GM12878 (cell line): ENCODE measurements around the gene CELSR1. TPM values are rescaled to one million over a fixed set of nuclear protein-coding genes. Genes with fewer than 3 reads are reported as not detected.

Experiments
- ATAC-seq: fragments of 200-7000 bp; cut with Tn5 transposase; 3 replicates; pipeline ENCODE4 v1.9.1; 2020; ENCODE audit warnings: mild to moderate bottlenecking, moderate library complexity
- BruUV-seq: library from RNA; stranded (reverse); fragments of 400-500 nt; replicated peaks from 2 replicates; lab custom pipeline; 2021; lab: Mats Ljungman, UMichigan
- CTCF ChIA-PET: fragments of 300-600 bp; sonication (Branson Sonifier 250); formaldehyde crosslinking; extraction: SDS; loops from one replicate; lab custom pipeline; 2021; ENCODE audit warnings: inconsistent platforms; lab: Yijun Ruan, JAX
- POLR2A ChIA-PET: fragments of 350-600 bp; formaldehyde crosslinking; extraction: SDS; loops from one replicate; lab custom pipeline; 2021; ENCODE audit warnings: inconsistent platforms; lab: Charles Lee
- RAD21 ChIA-PET: fragments of 300-600 bp; sonication (Branson Sonifier 250); formaldehyde crosslinking; loops from one replicate; lab custom pipeline; 2023; ENCODE audit warnings: antibody characterized with exemption; ENCODE audit not compliant: unreplicated experiment; lab: Charles Lee
- SMC1A ChIA-PET: fragments of 300-600 bp; sonication (Branson Sonifier 250); formaldehyde crosslinking; loops from one replicate; lab custom pipeline; 2023; ENCODE audit not compliant: unreplicated experiment, uncharacterized antibody; lab: Charles Lee
- DNase-seq: peaks from one replicate; pipeline ENCODE4 v3.0.0-alpha.2; 2011; ENCODE audit warnings: low read depth, low spot score
- FAIRE-seq: peaks from 3 replicates; lab custom pipeline; 2011; peaks lifted over from hg19 to GRCh38; lab: Jason Lieb, UNC
- H2AFZ ChIP-seq: 2 replicates; pipeline ENCODE4 v1.6.0; 2011; ENCODE audit warnings: low read depth, low read length, control low read depth; ENCODE audit not compliant: control insufficient read depth
- H3K27ac ChIP-seq: 2 replicates; pipeline ENCODE4 v1.5.1; 2011; ENCODE audit warnings: control low read depth; ENCODE audit not compliant: control insufficient read depth, insufficient read depth
- H3K27me3 ChIP-seq, 2 experiments: replicated peaks in 1 of 2; 2 replicates each; pipeline versions ENCODE4 v1.6.0 to v1.6.1; 2011; ENCODE audit warnings: low read length in 1 of 2; ENCODE audit not compliant: control insufficient read depth in 2 of 2, insufficient read depth in 2 of 2
- H3K36me3 ChIP-seq, 2 experiments: 2 replicates each; pipeline ENCODE4 v1.5.1; 2011; ENCODE audit warnings: low read length in 1 of 2; ENCODE audit not compliant: control insufficient read depth in 2 of 2, insufficient read depth in 2 of 2
- H3K4me1 ChIP-seq: 2 replicates; pipeline ENCODE4 v1.6.1; 2011; ENCODE audit warnings: mild to moderate bottlenecking, low read length, moderate library complexity, mixed read lengths; ENCODE audit not compliant: control insufficient read depth, insufficient read depth
- H3K4me2 ChIP-seq: 2 replicates; pipeline ENCODE4 v1.6.0; 2011; ENCODE audit warnings: control low read depth; ENCODE audit not compliant: control insufficient read depth, insufficient read depth
- H3K4me3 ChIP-seq: fragments of 200-600 bp; sonication (generic); 2 replicates; pipeline ENCODE4 v1.5.1; 2016
- H3K79me2 ChIP-seq: 2 replicates; pipeline ENCODE4 v1.6.0; 2011; ENCODE audit warnings: low read length; ENCODE audit not compliant: control insufficient read depth, insufficient read depth
- H3K9ac ChIP-seq: 2 replicates; pipeline ENCODE4 v1.8.0; 2011; ENCODE audit warnings: low read length, control low read depth, mixed read lengths; ENCODE audit not compliant: control insufficient read depth, insufficient read depth
- H3K9me3 ChIP-seq: replicated peaks from 3 replicates; pipeline ENCODE4 v1.5.1; 2011; ENCODE audit warnings: mild to moderate bottlenecking, low read length; ENCODE audit not compliant: control insufficient read depth, insufficient read depth
- H4K20me1 ChIP-seq: 2 replicates; pipeline ENCODE4 v1.6.0; 2011; ENCODE audit not compliant: control insufficient read depth, insufficient read depth
- BHLHE40 ChIP-seq, 2 experiments: fragments of 450-650 bp in 1 of 2; IDR thresholded peaks; 2 replicates each; pipeline ENCODE4 v1.6.1; 2011 to 2017; ENCODE audit warnings: low read depth in 2 of 2, borderline replicate concordance in 1 of 2, improper control_type of control experiment in 1 of 2, low read length in 1 of 2, mild to moderate bottlenecking in 1 of 2
- JUND ChIP-seq: IDR thresholded peaks from 2 replicates; pipeline ENCODE4 v1.6.1; 2012; ENCODE audit warnings: low read depth, mild to moderate bottlenecking, low read length, improper control_type of control experiment, moderate library complexity
- NFXL1 ChIP-seq: fragments of 450-650 bp; IDR thresholded peaks from 2 replicates; pipeline ENCODE4 v1.6.1; 2017; ENCODE audit warnings: antibody characterized with exemption, mild to moderate bottlenecking, borderline replicate concordance
- PAX5 ChIP-seq: IDR thresholded peaks from 2 replicates; pipeline ENCODE4 v1.6.1; 2011; ENCODE audit warnings: low read depth, low read length, borderline replicate concordance
- WGBS: methylation state at CpG from one replicate; pipeline ENCODE4 v1.1.6; 2016; ENCODE audit warnings: low lambda C conversion rate; ENCODE audit not compliant: insufficient replicate concordance, insufficient coverage; ENCODE audit errors: missing lambda C conversion rate; 5-methylcytosine and 5-hydroxymethylcytosine counted together
- in situ Hi-C: fragments of 300-500 bp; cut with MboI; formaldehyde crosslinking; loops from 9 replicates; pipeline ENCODE4 v1.14.3; 2018; ENCODE audit warnings: mixed read lengths
- intact Hi-C: fragments of 100-400 bp; cut with micrococcal nuclease; formaldehyde crosslinking; loops from one replicate; pipeline ENCODE4 v1.14.2; 2022; ENCODE audit not compliant: unreplicated experiment
- polyA plus RNA-seq, 11 experiments: library from polyadenylated mRNA; depleted of rRNA in 4 of 11; unstranded in 6 of 11; stranded (reverse) in 5 of 11; fragments of >200 nt; fragmentation: Nextera tagmentation in 4 of 11; fragmentation: Illumina TruSeq in 1 of 11; extraction: Ambion mirVana in 4 of 11; extraction: Trizol in 1 of 11; gene quantifications; 1 replicate in 1 of 11; 2 replicates in 10 of 11; pipeline versions ENCODE4 v1.2.1 to v1.2.3, GENCODE V29; 2011 to 2016; ENCODE audit warnings: inconsistent platforms in 2 of 11, missing spikeins in 2 of 11, low read depth in 1 of 11
- total RNA-seq, 4 experiments: library from RNA; depleted of rRNA in 3 of 4; stranded (reverse); fragments of >200 nt in 3 of 4; fragmentation: Illumina TruSeq in 1 of 4; extraction: Trizol in 1 of 4; gene quantifications; 2 replicates each; pipeline versions ENCODE4 v1.2.1 to v1.2.3, GENCODE V29; 2013 to 2021
- TF ChIP-seq, protein P1 (sequence below): fragments of 450-650 bp; IDR thresholded peaks from 2 replicates; pipeline ENCODE4 v1.6.1; 2016; ENCODE audit warnings: mild to moderate bottlenecking
- TF ChIP-seq, protein P2 (sequence below), 3 experiments: IDR thresholded peaks in 2 of 3; conservative IDR thresholded peaks in 1 of 3; 2 replicates each; pipeline ENCODE4 v1.5.1; 2011; ENCODE audit warnings: low read depth in 3 of 3, low read length in 3 of 3, mild to moderate bottlenecking in 3 of 3, control low read depth in 2 of 3, moderate library complexity in 2 of 3, inconsistent platforms in 1 of 3, mixed read lengths in 1 of 3; ENCODE audit not compliant: control insufficient read depth in 2 of 3, insufficient read depth in 1 of 3; ENCODE audit errors: extremely low read depth in 1 of 3

Gene CELSR1
- total and polyA plus RNA-seq, 10 of the 15 experiments (the other 5 are each of a cell fraction or from before 2014, with no cell fraction given): 0.05 to 1.7 (median 0.35) TPM; not detected in 2

DNA sequence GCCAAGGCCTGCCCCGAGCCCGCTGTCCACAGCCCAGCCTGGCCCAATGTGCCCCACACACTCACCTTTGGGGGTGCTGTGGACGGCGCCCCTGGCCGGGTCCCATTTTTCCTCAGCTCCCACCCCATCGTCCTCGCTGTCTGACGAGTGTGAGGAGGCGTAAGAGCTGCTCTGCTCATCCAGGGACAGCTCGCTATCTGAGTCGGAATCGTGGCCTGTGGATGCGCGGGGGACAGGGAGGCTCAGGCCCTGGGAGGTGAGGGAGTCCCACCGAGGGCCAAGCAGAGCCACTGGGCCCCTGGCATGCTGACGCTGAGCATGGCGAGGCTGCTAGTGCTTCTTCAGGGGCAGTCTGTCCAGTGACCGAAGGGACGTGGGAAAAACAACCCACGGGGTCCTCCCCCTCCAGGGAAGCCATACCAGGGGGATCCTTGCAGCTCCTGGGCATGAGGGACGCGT is 172.2 kb downstream of the CELSR1 start:
- Histone ChIP-seq H3K79me2 (no peaks in the 10 kb centered on the region), H3K27ac (no peak overlapping the region), H3K4me1 (no peaks in the 10 kb centered on the region), H3K27me3 (no peaks in the 10 kb centered on the region), H3K9ac (no peak overlapping the region), H3K36me3 (no peaks in the 10 kb centered on the region), H4K20me1 (no peaks in the 10 kb centered on the region), H3K4me3 (no peak overlapping the region), H2AFZ (no peak overlapping the region), H3K9me3 (no peaks in the 10 kb centered on the region; the same call in 2 of the 3 replicates), H3K4me2 (no peak overlapping the region)
- TF ChIP-seq JUND (no peak), NFXL1 (no peak)
- 56% methylated on average over 22 of the region's 22 CpGs for WGBS
- ATAC-seq: no peak
- ChIA-PET POLR2A (no interaction called here), RAD21 (no interaction called here), CTCF (interaction anchor here (0.6 kb wide), 1 partner anchor 133 kb away, joined by 3 read pairs; no protein-coding TSS in a partner anchor), SMC1A (no interaction called here)
- BruUV-seq: no TSS peak
- DNase-seq: no peak
- intact Hi-C loops (no loop called here), in situ Hi-C loops (loop anchor here (5.0 kb wide), 1 partner anchor 177 kb away; no protein-coding TSS in a partner anchor)
- FAIRE-seq: no peak

DNA sequence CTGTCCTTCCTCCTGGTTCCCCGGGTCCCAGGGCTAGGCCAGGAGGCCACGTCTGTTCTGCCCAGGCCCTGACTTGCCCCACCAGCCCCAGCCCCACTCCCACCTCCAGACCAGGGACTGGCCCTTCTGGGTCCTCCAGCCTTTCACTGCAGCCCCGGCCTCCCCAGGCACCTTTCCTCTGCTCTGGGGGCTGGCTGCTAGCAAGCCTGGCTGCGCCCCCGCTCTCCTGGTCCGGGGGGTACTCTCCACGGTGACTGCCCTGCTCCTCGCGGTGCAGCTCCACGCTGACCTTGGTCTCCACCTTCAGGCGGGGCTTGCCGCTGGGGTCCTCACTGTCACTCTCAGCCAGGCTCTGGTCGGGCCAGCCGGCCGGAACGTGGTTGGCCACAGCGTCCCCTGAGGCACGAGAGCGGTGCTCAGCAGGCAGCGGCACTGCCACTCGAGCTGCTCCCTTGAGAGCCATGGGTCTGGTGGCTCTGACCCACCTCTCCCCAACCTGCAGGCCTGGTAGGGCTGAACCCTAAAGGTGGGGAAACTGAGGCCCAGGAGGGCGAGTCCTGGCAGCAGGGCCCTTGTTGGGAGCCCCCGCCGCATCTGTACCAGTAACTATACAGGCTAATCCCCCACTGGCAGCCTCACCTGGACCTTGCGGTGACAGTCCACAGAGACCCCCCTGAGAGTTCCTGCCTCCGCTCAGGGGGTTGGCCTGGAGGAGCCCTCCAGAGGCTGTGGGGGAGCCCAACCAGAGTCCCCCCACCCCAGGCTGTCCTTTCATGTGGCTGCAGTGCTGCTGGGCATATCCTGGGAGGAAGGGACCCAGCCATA is 172.9 kb downstream of the CELSR1 start:
- CTCF ChIA-PET: interaction anchor here (0.6 kb wide), 1 partner anchor 134 kb away, joined by 3 read pairs; no protein-coding TSS in a partner anchor
- no peak overlapping the region for H3K4me3 ChIP-seq
- RAD21 ChIA-PET: no interaction called here
- ATAC-seq: peak; percentile 56
- no peak for FAIRE-seq
- in situ Hi-C loops (loop anchor here (5.0 kb wide), 1 partner anchor 178 kb away; no protein-coding TSS in a partner anchor), intact Hi-C loops (no loop called here)
- no peaks in the 10 kb centered on the region for H3K4me1 ChIP-seq
- H3K4me2 ChIP-seq: no peak overlapping the region
- no peak overlapping the region for H3K9ac ChIP-seq
- H2AFZ ChIP-seq: no peak overlapping the region
- H3K9me3 ChIP-seq: no peaks in the 10 kb centered on the region
- H3K36me3 ChIP-seq: no peaks in the 10 kb centered on the region
- TF ChIP-seq, protein P1, sequence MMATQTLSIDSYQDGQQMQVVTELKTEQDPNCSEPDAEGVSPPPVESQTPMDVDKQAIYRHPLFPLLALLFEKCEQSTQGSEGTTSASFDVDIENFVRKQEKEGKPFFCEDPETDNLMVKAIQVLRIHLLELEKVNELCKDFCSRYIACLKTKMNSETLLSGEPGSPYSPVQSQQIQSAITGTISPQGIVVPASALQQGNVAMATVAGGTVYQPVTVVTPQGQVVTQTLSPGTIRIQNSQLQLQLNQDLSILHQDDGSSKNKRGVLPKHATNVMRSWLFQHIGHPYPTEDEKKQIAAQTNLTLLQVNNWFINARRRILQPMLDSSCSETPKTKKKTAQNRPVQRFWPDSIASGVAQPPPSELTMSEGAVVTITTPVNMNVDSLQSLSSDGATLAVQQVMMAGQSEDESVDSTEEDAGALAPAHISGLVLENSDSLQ: 0 out of 2 replicates have a peak, but pooled peaks have one; percentile 11
- TF ChIP-seq, protein P2, sequence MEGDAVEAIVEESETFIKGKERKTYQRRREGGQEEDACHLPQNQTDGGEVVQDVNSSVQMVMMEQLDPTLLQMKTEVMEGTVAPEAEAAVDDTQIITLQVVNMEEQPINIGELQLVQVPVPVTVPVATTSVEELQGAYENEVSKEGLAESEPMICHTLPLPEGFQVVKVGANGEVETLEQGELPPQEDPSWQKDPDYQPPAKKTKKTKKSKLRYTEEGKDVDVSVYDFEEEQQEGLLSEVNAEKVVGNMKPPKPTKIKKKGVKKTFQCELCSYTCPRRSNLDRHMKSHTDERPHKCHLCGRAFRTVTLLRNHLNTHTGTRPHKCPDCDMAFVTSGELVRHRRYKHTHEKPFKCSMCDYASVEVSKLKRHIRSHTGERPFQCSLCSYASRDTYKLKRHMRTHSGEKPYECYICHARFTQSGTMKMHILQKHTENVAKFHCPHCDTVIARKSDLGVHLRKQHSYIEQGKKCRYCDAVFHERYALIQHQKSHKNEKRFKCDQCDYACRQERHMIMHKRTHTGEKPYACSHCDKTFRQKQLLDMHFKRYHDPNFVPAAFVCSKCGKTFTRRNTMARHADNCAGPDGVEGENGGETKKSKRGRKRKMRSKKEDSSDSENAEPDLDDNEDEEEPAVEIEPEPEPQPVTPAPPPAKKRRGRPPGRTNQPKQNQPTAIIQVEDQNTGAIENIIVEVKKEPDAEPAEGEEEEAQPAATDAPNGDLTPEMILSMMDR (IDR thresholded peaks at IDR 0.05 in 2 of 3, conservative IDR thresholded peaks at IDR 0.05 in 1 of 3; ENCODE audit: control insufficient read depth in 2 of 3, extremely low read depth in 1 of 3, insufficient read depth in 1 of 3, low read depth in 3 of 3, low read length in 3 of 3): no peak
- 0 out of 2 replicates have a peak, but pooled peaks have one; percentile 59 for TF ChIP-seq PAX5
- TF ChIP-seq BHLHE40 (IDR thresholded peaks at IDR 0.05; ENCODE audit: borderline replicate concordance in 1 of 2, low read depth in 2 of 2, low read length in 1 of 2): 0 out of 4 replicates have a peak, but pooled peaks of 1 of the 2 experiments have one; percentile 23
- POLR2A ChIA-PET: no interaction called here
- BruUV-seq: no TSS peak
- H3K79me2 ChIP-seq: no peaks in the 10 kb centered on the region
- no peaks in the 10 kb centered on the region for H4K20me1 ChIP-seq
- no peak for DNase-seq
- no peak overlapping the region for H3K27ac ChIP-seq
- SMC1A ChIA-PET: no interaction called here
- WGBS: 4% methylated on average over 25 of the region's 26 CpGs
- no peaks in the 10 kb centered on the region for H3K27me3 ChIP-seq
